Suprapubic skin (tissue), 4 donors: ENCODE data around the gene GLMN. TPM values are rescaled to one million over a fixed set of nuclear protein-coding genes. Genes with fewer than 3 reads are reported as not detected.

Experiments used
- DNase-seq, 2 donors: peaks; one replicate each; pipeline ENCODE4 v3.0.0-alpha.2; 2019; ENCODE audit warnings: low spot score in 2 of 2
- H3K27ac ChIP-seq: fragments of 200-600 bp; sonication (generic); one replicate; pipeline ENCODE4 v1.5.1; 2019
- H3K27me3 ChIP-seq: fragments of 200-600 bp; sonication (generic); one replicate; pipeline ENCODE4 v1.5.1; 2019
- H3K36me3 ChIP-seq: fragments of 200-600 bp; sonication (generic); one replicate; pipeline ENCODE4 v1.5.1; 2019
- H3K4me1 ChIP-seq: fragments of 200-600 bp; sonication (generic); one replicate; pipeline ENCODE4 v1.5.1; 2019
- H3K4me3 ChIP-seq: fragments of 200-600 bp; sonication (generic); one replicate; pipeline ENCODE4 v1.5.1; 2019; ENCODE audit warnings: mild to moderate bottlenecking
- H3K9me3 ChIP-seq: fragments of 200-600 bp; sonication (generic); one replicate; pipeline ENCODE4 v1.5.1; 2019
- CTCF ChIP-seq, 2 donors: fragments of 200-600 bp in 1 of 2; fragments of 450-650 bp in 1 of 2; sonication (generic) in 1 of 2; IDR thresholded peaks; one replicate each; pipeline ENCODE4 v1.5.1; 2016 to 2019; ENCODE audit warnings: antibody characterized with exemption in 2 of 2, mild to moderate bottlenecking in 1 of 2, moderate library complexity in 1 of 2
- EP300 ChIP-seq: sonication (generic); formaldehyde crosslinking; IDR thresholded peaks from one replicate; pipeline ENCODE4 v1.6.1; 2017; ENCODE audit warnings: antibody characterized with exemption
- POLR2A ChIP-seq, 2 donors: fragments of 450-650 bp; IDR thresholded peaks; one replicate each; pipeline ENCODE4 v1.6.1; 2017; ENCODE audit warnings: antibody characterized with exemption in 2 of 2, mild to moderate bottlenecking in 2 of 2, moderate library complexity in 2 of 2
- POLR2AphosphoS5 ChIP-seq, 3 donors: sonication (generic); formaldehyde crosslinking; IDR thresholded peaks; one replicate each; pipeline ENCODE4 v1.6.1; 2017; ENCODE audit warnings: antibody characterized with exemption in 3 of 3
- WGBS: methylation state at CpG from one replicate; pipeline ENCODE4 v1.1.5; 2018; 5-methylcytosine and 5-hydroxymethylcytosine counted together
- total RNA-seq, 4 donors: library from RNA; depleted of rRNA; stranded (reverse); fragments of >200 nt; gene quantifications; one replicate each; pipeline ENCODE4 v1.1.0, GENCODE V29; 2016

The GLMN gene
- total RNA-seq, 4 donors from 2014 or later = 8.9 to 31.9 (median 11.0) TPM

GRCh38 chr1:92210701-92211100 is 88.1 kb downstream of the GLMN start:
- no peaks in the 10 kb centered on the region for H3K4me1 ChIP-seq
- H3K9me3 ChIP-seq = peaks cover 4% of the 10 kb centered on the region
- DNase-seq = no peak
- no peak overlapping the region for H3K27ac ChIP-seq
- no peaks in the 10 kb centered on the region for H3K36me3 ChIP-seq
- TF ChIP-seq POLR2AphosphoS5 (IDR thresholded peaks at IDR 0.05) (no peak), CTCF (IDR thresholded peaks at IDR 0.05) (no peak), EP300 (no peak), POLR2A (IDR thresholded peaks at IDR 0.05) (no peak)
- WGBS = 63% methylated on average over 2 of the region's 2 CpGs
- H3K27me3 ChIP-seq = no peaks in the 10 kb centered on the region
- no peak overlapping the region for H3K4me3 ChIP-seq

DNA sequence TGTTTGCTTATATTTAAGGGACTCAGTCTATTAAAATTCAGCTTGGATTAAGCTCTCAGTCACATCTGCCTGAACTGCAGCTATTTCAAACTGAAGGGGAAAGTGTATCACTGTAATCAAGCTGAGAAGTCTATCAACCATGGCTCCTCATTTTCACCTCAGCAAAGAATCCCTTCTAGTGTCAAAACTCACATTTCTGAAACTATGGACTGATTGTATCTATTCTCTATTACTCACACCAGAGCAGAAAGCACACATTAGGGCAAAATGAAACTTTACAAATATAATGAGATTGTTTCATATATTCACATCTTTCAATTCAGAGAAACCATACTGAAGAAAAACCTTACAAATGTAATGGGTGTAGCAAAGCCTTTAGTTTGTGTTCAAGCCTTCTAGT is 95.7 kb downstream of the GLMN start:
- no peaks in the 10 kb centered on the region for H3K27me3 ChIP-seq
- no peak overlapping the region for H3K4me3 ChIP-seq
- TF ChIP-seq CTCF (IDR thresholded peaks at IDR 0.05) = no peak
- TF ChIP-seq POLR2AphosphoS5 (IDR thresholded peaks at IDR 0.05) = no peak
- TF ChIP-seq EP300 = no peak
- peaks cover 4% of the 10 kb centered on the region for H3K9me3 ChIP-seq
- H3K27ac ChIP-seq = no peak overlapping the region
- H3K36me3 ChIP-seq = no peaks in the 10 kb centered on the region
- H3K4me1 ChIP-seq = no peaks in the 10 kb centered on the region
- DNase-seq = no peak

DNA sequence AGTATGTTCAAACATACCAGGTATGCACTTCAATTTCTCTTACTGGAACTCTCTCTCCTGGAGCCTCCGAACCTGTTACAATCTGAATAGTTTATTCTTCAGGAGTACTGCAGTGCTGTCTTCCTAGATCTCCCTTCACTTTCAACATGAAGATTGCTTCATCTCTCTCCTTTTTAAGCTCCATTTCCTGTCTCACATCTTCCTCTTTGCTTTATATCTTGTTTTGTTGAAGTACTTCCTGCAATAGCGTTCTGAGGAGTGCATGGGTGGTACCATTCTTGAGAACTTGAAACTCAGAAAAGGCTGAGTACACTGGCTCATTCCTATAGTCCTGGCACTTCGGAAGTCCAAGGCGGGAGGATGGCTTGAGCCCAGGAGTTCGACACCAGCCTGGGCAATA is 96.8 kb downstream of the GLMN start:
- TF ChIP-seq CTCF (IDR thresholded peaks at IDR 0.05) (no peak), POLR2AphosphoS5 (IDR thresholded peaks at IDR 0.05) (no peak), EP300 (no peak), POLR2A (IDR thresholded peaks at IDR 0.05) (no peak)
- Histone ChIP-seq H3K36me3 (no peaks in the 10 kb centered on the region), H3K4me1 (no peaks in the 10 kb centered on the region), H3K9me3 (peaks cover 4% of the 10 kb centered on the region), H3K4me3 (no peak overlapping the region), H3K27ac (no peak overlapping the region), H3K27me3 (no peaks in the 10 kb centered on the region)
- whole genome bisulfite sequencing = 77% methylated on average over 5 of the region's 5 CpGs
- DNase-seq = no peak

Other genes starting within 250 kb of the GLMN start
- gene SETSIP, start 223.6 kb downstream of the GLMN start, total RNA-seq = not detected
- 1 to 10 TPM; 1.5 to 7.2 (median 3.1) TPM for gene BTBD8, start 218.6 kb downstream of the GLMN start, total RNA-seq
- gene C1orf146, start 81.1 kb downstream of the GLMN start, total RNA-seq = not detected
- gene RPAP2, start 72 bp upstream of the GLMN start, total RNA-seq = 10 to 100 TPM in 1 of 4 donors, 1 to 10 TPM in 3; 6.8 to 10.5 (median 9.0) TPM
- under 1 TPM in 2 of 4 donors, not detected in 2; 0.36 to 0.48 TPM for gene GFI1, start 187.9 kb upstream of the GLMN start, total RNA-seq